A549 treated with RU486 at 1 μM for 4 hours (cell line): ENCODE data around the gene OSER1. TPM values are rescaled to one million over a fixed set of nuclear protein-coding genes. Genes with fewer than 3 reads are reported as not detected.

Source experiments
- total RNA-seq: library from RNA; stranded (reverse); fragments of 200-300 nt; extraction: Qiagen RNA extraction; gene quantifications from 5 replicates; pipeline ENCODE4 v1.2.3, GENCODE V29; 2022; ENCODE audit warnings: low read depth

Gene OSER1
- 48.4 to 53.3 TPM (median 49.6 TPM) in 5 replicates for total RNA-seq

GRCh38 chr20:44210406-44211176, at the start of gene OSER1:
OSER1 (minus strand) TSS chr20:44210771; CDS start chr20:44206957, 3,814 bp downstream.

GRCh38 chr20:44247131-44247571, 36.6 kb upstream of the OSER1 start, which contains the start of gene GDAP1L1:
GDAP1L1 (plus strand) TSS chr20:44247308; CDS start chr20:44247335, 27 bp downstream.

GRCh38 chr20:44187054-44187771, 23.4 kb downstream of the OSER1 start, which contains the start of gene JPH2:
JPH2 (minus strand) TSS chr20:44187188; CDS start chr20:44186705, 483 bp downstream.

Other genes starting within 250 kb of the OSER1 start
- 0.81 to 1.2 TPM (median 0.88 TPM) in 5 replicates for gene JPH2, start 23.6 kb downstream of the OSER1 start, total RNA-seq
- gene GDAP1L1, start 36.5 kb upstream of the OSER1 start, total RNA-seq: 0.13 TPM in 1 of 5 replicates, not detected in the others
- 6.2 to 8.5 TPM (median 8.2 TPM) in 5 replicates for gene FITM2, start 100.4 kb upstream of the OSER1 start, total RNA-seq
- 0.14 to 0.40 TPM (median 0.32 TPM) in 5 replicates for gene R3HDML, start 126.3 kb upstream of the OSER1 start, total RNA-seq
- 10.9 to 16.1 TPM (median 13.4 TPM) in 5 replicates for gene HNF4A, start 144.9 kb upstream of the OSER1 start, total RNA-seq